Measurements from ENCODE around the gene ARHGEF9. TPM values are rescaled to one million over a fixed set of nuclear protein-coding genes. Genes with fewer than 3 reads are reported as not detected.

ARHGEF9 gene
- polyA plus RNA-seq, 1 of the 3 experiments (the other 2 are of a cell fraction) = 6.4 TPM

GRCh38 chrX:63656871-63657580, 128.0 kb downstream of the ARHGEF9 start:
- no peak overlapping the region for H3K4me3 ChIP-seq (ENCODE audit: low read depth in 2 of 2, low read length in 1 of 2)
- H3K4me2 ChIP-seq = peak overlapping the region; percentile 46
- no peak overlapping the region for H2AFZ ChIP-seq (ENCODE audit: low read depth)
- WGBS (ENCODE audit: low lambda C conversion rate) = 33% methylated on average over 5 of the region's 5 CpGs
- H3K27ac ChIP-seq (ENCODE audit: low read depth in 2 of 2, low read length in 1 of 2) = peak overlapping the region; percentile 50 to 82; a peak in 3 of 4 replicates
- ChIA-PET POLR2A (no interaction called here), CTCF (no interaction called here)
- H4K20me1 ChIP-seq (ENCODE audit: insufficient read depth) = no peaks in the 10 kb centered on the region
- H3K36me3 ChIP-seq (replicated peaks in 1 of 2; ENCODE audit: control insufficient read depth in 1 of 2, insufficient read depth in 2 of 2, low read length in 1 of 2) = no peaks in the 10 kb centered on the region
- no peaks in the 10 kb centered on the region for H3K9me3 ChIP-seq
- DNase-seq = no peak
- no peaks in the 10 kb centered on the region for H3K9me2 ChIP-seq
- TF ChIP-seq FOXM1 (IDR thresholded peaks at IDR 0.05; ENCODE audit: low read depth) = no peak
- TF ChIP-seq FOXJ3 (CRISPR knock-in tag; IDR thresholded peaks at IDR 0.05) = no peak
- no peak for TF ChIP-seq TEAD4 (IDR thresholded peaks at IDR 0.05; ENCODE audit: borderline replicate concordance, insufficient read depth)
- TF ChIP-seq FOSL2 (IDR thresholded peaks at IDR 0.05; ENCODE audit: borderline replicate concordance, low read depth) = peak; percentile 18; the same call in 1 of the 2 replicates
- TF ChIP-seq, protein P1, sequence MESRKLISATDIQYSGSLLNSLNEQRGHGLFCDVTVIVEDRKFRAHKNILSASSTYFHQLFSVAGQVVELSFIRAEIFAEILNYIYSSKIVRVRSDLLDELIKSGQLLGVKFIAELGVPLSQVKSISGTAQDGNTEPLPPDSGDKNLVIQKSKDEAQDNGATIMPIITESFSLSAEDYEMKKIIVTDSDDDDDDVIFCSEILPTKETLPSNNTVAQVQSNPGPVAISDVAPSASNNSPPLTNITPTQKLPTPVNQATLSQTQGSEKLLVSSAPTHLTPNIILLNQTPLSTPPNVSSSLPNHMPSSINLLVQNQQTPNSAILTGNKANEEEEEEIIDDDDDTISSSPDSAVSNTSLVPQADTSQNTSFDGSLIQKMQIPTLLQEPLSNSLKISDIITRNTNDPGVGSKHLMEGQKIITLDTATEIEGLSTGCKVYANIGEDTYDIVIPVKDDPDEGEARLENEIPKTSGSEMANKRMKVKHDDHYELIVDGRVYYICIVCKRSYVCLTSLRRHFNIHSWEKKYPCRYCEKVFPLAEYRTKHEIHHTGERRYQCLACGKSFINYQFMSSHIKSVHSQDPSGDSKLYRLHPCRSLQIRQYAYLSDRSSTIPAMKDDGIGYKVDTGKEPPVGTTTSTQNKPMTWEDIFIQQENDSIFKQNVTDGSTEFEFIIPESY (IDR thresholded peaks at IDR 0.05; ENCODE audit: borderline replicate concordance, low read depth) = no peak
- TF ChIP-seq USF1 (IDR thresholded peaks at IDR 0.05; ENCODE audit: borderline replicate concordance, low read depth) = no peak
- peak; percentile 16; the same call in 1 of the 2 replicates for TF ChIP-seq MEF2A (IDR thresholded peaks at IDR 0.05; ENCODE audit: borderline replicate concordance, low read depth)
- TF ChIP-seq PBX3 (IDR thresholded peaks at IDR 0.05) = peak; percentile 71
- no peak for TF ChIP-seq RXRA (IDR thresholded peaks at IDR 0.05; ENCODE audit: borderline replicate concordance, low read depth)
- peak; percentile 20; the same call in 1 of the 2 replicates for TF ChIP-seq TCF12 (IDR thresholded peaks at IDR 0.05)
- peak; percentile 15; the same call in 1 of the 2 replicates for TF ChIP-seq NFIC (IDR thresholded peaks at IDR 0.05; ENCODE audit: borderline replicate concordance)
- TF ChIP-seq NRF1 (IDR thresholded peaks at IDR 0.05; ENCODE audit: low read depth, low read length) = no peak
- H3F3A ChIP-seq (replicated peaks; ENCODE audit: insufficient read depth) = peaks cover 13% of the 10 kb centered on the region
- no peaks in the 10 kb centered on the region for H3K27me3 ChIP-seq (ENCODE audit: insufficient read depth)
- H3K4me1 ChIP-seq (ENCODE audit: control insufficient read depth in 1 of 2, insufficient read depth in 2 of 2, low read depth in 1 of 2, low read length in 1 of 2) = peaks cover 0 to 10% of the 10 kb centered on the region in 2 experiments; a peak in 1 of 4 replicates
- peak overlapping the region; percentile 16; the same call in 1 of the 2 replicates for H3K9ac ChIP-seq
- H3K79me2 ChIP-seq (ENCODE audit: insufficient read depth) = no peaks in the 10 kb centered on the region
